Prostate gland (tissue), 2 donors: ENCODE data around the gene REG4.

Experiments
- POLR2A ChIP-seq: fragments of 450-650 bp; IDR thresholded peaks from one replicate; pipeline ENCODE4 v1.6.1; 2016; ENCODE audit warnings: antibody characterized with exemption, mild to moderate bottlenecking
- POLR2AphosphoS5 ChIP-seq: sonication (generic); formaldehyde crosslinking; IDR thresholded peaks from one replicate; pipeline ENCODE4 v1.6.1; 2017; ENCODE audit warnings: antibody characterized with exemption
- TF ChIP-seq, protein P1 (sequence below), 4 experiments: fragments of 200-600 bp in 2 of 4; fragments of 450-650 bp in 2 of 4; sonication (generic) in 2 of 4; IDR thresholded peaks; 1 replicate in 3 of 4; 2 replicates in 1 of 4; pipeline ENCODE4 v1.5.1; 2016 to 2019; ENCODE audit warnings: antibody characterized with exemption in 4 of 4, mild to moderate bottlenecking in 2 of 4, moderate library complexity in 2 of 4

DNA sequence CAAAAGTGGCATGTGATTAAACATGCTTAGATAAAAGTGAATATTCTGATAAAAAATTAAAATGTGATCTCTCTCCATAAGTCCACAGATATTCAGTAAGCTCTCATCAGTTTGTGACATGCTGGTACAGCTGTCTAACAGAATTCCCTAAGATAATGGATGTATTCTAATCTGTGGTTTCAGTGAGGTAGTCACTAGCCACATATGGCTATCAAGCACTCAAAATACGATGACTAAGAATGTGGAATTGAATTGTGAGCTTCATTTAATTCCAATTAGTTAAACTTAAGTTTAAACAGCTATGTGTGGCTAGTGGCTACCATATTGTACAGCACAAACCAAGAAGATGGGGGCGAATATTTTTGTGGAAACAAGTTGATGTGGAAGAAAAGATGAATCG lies 4.1 kb upstream of the REG4 start:
- TF ChIP-seq, protein P1, sequence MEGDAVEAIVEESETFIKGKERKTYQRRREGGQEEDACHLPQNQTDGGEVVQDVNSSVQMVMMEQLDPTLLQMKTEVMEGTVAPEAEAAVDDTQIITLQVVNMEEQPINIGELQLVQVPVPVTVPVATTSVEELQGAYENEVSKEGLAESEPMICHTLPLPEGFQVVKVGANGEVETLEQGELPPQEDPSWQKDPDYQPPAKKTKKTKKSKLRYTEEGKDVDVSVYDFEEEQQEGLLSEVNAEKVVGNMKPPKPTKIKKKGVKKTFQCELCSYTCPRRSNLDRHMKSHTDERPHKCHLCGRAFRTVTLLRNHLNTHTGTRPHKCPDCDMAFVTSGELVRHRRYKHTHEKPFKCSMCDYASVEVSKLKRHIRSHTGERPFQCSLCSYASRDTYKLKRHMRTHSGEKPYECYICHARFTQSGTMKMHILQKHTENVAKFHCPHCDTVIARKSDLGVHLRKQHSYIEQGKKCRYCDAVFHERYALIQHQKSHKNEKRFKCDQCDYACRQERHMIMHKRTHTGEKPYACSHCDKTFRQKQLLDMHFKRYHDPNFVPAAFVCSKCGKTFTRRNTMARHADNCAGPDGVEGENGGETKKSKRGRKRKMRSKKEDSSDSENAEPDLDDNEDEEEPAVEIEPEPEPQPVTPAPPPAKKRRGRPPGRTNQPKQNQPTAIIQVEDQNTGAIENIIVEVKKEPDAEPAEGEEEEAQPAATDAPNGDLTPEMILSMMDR (IDR thresholded peaks at IDR 0.05) = no peak
- TF ChIP-seq POLR2A (no peak), POLR2AphosphoS5 (no peak)
